Activated gamma-delta T cell treated with Interleukin-2 at 50 U/mL for 16 hours (primary cell): ENCODE data around the gene CAMK2N2.

Source experiments
- DNase-seq: peaks from one replicate; pipeline ENCODE4 v3.0.0-alpha.2; 2020

Gene CAMK2N2

GRCh38 chr3:184239221-184239620 lies 22.1 kb downstream of the CAMK2N2 start:
- no peak for DNase-seq

- no peak for DNase-seq
Measured at GRCh38 chr3:184238246-184238818, 23.0 kb downstream of the CAMK2N2 start.

GRCh38 chr3:184237807-184238206 lies 23.5 kb downstream of the CAMK2N2 start:
- no peak for DNase-seq

- no peak for DNase-seq
Measured at GRCh38 chr3:184237211-184237610, 24.1 kb downstream of the CAMK2N2 start.

DNA sequence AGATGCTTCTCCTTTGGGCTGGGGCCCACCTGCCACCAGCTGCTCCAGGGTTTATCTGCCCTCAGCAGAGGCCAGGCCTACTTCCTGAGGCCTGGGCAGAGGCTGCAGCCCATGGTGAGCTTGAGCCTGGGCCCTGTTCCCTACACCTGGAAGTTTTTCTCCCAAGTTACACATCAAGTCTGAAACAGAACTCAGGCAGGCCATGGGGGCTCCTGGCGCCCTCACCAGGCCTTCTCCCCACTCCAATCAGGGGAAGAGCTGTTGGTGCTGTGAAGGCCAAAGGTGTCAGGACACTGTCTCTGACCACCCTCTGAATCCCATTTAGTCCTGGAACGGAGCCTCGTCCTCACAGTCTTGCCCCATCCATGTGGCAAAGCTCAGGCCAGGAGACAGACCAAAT lies 24.7 kb downstream of the CAMK2N2 start:
- DNase-seq: no peak

GRCh38 chr3:184236033-184236410 lies 25.3 kb downstream of the CAMK2N2 start:
- no peak for DNase-seq

DNA sequence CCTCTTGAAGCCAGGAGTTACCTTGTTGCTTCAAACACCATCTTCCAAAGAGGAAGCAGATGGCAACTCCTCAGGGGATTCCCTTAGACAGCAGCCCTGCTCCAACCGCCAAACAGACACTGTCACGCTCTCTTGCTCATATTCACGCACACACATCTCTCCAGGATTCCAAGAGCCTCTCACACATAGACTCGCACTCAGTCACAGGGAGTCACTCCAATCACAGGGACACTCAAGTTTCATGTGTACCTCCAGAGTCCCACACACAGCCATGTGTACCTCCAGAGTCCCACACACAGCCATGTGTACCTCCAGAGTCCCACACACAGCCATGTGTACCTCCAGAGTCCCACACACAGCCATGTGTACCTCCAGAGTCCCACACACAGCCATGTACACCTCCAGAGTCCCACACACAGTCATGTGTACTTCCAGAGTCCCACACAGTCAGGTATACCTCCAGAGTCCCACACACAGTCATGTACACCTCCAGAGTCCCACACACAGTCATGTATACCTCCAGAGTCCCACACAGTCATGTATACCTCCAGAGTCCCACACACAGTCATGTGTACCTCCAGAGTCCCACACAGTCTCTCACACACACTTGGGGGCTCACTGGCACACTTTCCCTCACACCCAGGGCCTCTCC lies 25.8 kb downstream of the CAMK2N2 start:
- no peak for DNase-seq

GRCh38 chr3:184234671-184235380 lies 26.5 kb downstream of the CAMK2N2 start:
- DNase-seq: no peak

- no peak for DNase-seq
Measured at GRCh38 chr3:184234224-184234623, 27.1 kb downstream of the CAMK2N2 start.

DNA sequence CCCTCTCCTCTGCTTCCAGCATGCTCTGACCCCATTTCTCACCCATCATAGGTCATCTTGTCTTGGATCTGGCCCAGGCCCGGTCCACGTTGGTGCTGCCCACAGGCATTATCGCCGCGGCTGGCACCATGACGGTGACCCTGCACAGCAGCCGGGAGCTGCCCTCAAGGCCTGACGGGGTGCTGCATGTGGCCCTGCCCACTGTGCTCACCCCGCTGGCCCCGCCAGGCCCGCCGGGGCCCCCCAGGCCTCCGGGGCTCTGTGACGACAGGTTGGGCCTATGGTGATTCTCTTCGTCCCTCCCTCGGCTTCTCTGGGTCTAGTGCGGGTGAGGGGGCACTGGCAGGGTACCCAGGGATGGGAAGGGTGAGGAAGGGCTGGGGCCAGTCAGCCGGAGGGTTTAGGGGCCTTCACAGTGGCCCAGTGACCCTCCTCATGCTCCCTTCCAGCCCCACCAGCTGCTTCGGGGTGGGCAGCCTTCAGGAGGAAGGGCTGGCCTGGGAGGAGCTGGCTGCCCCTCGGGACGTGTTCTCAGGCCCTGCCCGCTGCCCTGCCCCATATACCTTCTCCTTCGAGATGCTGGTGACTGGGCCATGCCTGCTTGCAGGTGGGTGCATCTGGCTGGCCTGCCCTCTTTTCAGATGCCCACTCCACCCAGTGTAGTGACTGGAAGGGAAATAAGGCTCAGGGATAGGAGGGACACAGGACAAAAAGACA lies 28.1 kb downstream of the CAMK2N2 start:
- no peak for DNase-seq

GRCh38 chr3:184231671-184232070 lies 29.7 kb downstream of the CAMK2N2 start:
- no peak for DNase-seq

- DNase-seq: no peak
Measured at GRCh38 chr3:184230603-184231528, 30.5 kb downstream of the CAMK2N2 start.

GRCh38 chr3:184230081-184230602 lies 31.2 kb downstream of the CAMK2N2 start:
- no peak for DNase-seq

- DNase-seq: peak; percentile 73
Measured at GRCh38 chr3:184229394-184230080, 31.8 kb downstream of the CAMK2N2 start, which contains the start of gene VWA5B2. Gene VWA5B2 (plus strand): TSS chr3:184229585. CDS start chr3:184230529, 944 bp downstream.

DNA sequence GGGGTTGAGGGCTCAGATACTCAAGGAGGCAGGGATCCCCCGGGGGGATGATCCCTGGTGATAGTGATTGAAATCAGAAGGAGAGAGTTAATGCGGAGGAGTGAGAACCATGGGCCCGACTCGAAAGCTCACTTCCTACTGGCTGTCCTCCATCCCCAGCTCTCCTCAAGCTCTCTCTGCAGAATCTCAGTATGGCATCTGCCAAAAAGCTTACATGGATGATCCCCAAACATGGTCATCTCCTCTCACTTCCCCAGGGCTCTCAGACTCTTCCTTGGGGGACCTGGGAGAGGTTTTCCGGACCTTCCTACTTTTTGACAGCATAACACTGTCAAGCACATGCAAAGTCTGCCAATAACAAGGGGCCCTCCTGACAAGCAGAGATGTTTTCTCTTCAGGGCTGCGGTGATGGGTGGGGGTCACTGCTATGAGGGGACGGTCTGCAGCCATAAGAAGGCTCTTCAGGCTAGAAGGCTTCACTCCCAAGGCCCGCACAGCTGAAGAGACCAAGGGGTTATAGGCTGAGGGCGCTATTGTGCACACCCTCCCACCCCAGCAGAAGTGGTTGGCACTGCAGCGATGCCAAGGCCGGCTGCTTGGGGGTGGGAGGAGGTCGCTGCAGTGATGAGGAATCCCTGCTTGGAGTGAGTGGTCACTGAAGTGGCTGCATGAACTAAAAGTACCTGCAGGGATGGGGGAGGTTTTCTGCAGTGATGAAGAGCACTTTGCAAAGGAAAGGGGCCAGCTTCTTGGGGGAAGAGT lies 32.8 kb downstream of the CAMK2N2 start:
- no peak for DNase-seq

DNA sequence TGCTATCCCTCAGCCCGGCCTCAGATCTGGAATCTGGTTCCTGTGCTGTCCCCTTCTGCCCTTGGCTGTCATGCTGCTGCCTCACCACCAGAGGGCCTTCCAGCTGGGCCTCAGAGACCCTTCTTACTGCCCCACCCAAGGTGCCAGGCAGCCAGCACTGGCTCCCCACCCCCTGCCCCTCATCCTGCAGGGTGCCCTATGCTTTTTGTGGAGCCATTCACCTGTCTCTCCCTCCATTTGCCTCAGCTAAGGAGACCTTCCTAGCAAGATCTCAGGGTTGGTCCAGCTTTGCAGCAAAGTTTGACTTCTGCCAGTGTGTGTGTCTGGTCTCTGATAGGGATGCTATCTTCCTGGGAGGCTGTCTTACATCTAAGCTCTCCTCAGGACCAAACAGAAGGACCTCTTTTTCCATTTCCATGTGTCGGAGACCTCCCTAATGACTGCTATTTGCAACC lies 33.8 kb downstream of the CAMK2N2 start:
- DNase-seq: peak; percentile 49

DNA sequence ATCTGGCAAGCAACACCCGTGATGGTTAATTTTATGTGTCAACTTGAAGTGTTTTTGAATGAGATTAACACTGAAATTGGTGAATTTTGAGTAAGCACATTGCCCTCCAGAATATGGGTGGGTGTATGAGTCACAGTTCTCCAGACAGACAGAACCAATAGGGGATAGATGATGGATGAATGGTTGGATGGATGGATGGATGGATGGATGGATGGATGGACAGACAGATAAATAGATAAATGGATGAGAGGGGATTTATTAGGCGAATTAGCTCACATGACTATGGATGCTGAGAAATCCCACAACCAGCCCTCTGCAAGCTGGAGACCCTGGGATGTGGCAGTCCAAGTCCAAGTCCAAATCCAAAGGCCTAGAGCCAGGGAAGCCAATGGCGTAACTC lies 37.4 kb downstream of the CAMK2N2 start:
- DNase-seq: no peak

- no peak for DNase-seq
Measured at GRCh38 chr3:184222521-184222920, 38.8 kb downstream of the CAMK2N2 start.

DNA sequence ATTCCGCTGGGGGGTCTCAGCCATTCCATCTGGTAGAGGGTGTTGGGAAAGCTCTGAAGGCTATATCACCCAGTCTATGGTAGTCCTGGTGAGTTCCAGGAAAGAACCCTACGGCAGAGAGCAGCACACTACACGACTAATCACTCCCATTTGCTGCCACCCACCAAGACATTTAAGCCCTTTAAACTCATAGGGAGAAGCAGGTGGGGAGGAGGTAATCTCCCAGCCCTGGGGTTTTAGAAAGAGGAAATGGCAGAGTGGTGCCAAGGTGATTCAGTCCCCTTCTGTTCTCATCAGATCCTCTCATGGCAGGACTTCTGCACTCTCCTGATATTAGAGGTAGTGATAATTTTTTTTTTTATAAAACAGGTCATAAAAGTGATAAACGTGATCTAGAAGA lies 42.5 kb downstream of the CAMK2N2 start:
- no peak for DNase-seq

GRCh38 chr3:184211718-184212117 lies 49.6 kb downstream of the CAMK2N2 start:
- no peak for DNase-seq

GRCh38 chr3:184211297-184211696 lies 50.1 kb downstream of the CAMK2N2 start:
- no peak for DNase-seq
